Activated CD8-positive, alpha-beta memory T cell treated with anti-CD3 and anti-CD28 coated beads, Interleukin-2, amount 50 U/mL, for 1 hour (primary cell): ENCODE data around the gene ALKBH8.
"Not testable (repeated sequence)": the region's sequence is repeated elsewhere in the genome, so short reads cannot be mapped to it uniquely, and the experiment has no call there.

ENCODE experiments used
- DNase-seq: peaks from one replicate; pipeline ENCODE4 v3.0.0-alpha.2; 2020; ENCODE audit errors: extremely low read depth

Gene ALKBH8

DNA sequence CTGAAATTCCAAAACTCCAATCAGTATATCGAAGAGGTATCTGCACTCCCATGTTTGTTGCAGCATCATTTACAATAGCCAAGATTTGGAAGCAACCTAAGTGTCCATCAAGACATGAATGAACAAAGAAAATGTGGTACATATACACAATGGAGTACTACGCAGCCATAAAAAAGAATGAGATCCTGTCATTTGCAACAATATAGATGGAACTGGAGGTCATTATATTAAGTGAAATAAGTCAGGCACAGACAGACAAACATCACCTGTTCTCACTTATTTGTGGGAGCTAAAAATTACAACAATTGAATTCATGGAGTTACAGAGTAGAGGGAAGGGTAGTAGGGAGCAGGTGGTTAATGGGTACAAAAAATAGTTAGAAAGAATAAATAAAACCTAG is 13.6 kb upstream of the ALKBH8 start:
- DNase-seq = not testable (repeated sequence)

DNA sequence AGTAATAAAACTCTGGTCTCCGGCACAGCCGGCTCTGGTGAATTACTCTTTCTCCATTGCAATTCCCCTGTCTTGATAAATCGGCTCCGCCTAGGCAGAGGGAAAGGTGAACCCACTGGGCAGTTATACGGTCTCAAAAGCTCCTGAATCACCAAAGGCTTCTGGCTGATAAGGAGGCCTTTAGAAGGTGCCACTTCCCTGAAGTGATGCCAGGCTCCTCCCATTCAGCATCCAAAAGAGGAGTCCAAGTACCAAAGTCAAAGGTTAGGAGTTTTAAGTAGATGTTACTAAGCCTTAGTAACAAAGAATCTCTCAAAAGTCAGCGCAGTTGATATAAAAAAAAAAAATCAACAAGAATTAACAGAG is 11.8 kb upstream of the ALKBH8 start:
- no peak for DNase-seq

DNA sequence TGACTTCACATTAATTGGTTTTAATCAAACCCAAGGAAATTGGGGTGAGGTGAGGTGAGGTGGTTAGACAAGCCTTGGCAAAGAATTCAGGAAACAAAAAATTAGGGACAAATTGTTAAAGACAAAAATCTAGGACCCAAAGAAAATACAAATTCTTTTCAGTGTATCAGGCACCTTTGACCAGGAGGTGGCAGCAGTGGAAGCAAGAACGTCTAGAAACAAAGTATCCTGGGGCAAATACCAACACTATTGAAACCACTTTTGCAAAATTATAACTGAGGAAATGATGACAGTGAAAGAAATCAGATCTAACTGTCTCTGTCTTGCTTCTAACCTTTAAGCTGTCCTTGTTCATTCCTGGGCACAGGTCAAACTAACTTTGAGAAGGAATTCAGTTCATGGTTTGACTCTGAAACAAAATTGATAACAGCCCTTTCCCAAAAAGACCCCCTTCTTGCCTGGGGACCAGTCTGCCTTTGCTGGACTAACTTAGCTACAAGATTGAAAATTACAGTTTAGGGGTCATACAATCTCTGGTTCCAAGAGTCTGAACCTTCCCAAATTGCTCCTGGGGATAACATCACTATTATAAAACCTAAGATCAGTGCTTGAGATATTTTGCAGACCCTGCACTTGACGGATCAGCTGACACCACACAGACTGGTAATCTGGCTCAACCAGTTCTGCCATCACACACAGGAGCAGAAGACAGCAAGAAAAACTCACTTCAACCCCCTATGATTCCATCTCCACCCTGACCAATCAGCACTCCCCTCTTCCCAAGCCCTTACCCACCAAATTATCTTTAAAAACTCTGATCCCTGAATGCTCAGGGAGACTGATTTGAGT is 11.2 kb upstream of the ALKBH8 start:
- DNase-seq = not testable (repeated sequence)

DNA sequence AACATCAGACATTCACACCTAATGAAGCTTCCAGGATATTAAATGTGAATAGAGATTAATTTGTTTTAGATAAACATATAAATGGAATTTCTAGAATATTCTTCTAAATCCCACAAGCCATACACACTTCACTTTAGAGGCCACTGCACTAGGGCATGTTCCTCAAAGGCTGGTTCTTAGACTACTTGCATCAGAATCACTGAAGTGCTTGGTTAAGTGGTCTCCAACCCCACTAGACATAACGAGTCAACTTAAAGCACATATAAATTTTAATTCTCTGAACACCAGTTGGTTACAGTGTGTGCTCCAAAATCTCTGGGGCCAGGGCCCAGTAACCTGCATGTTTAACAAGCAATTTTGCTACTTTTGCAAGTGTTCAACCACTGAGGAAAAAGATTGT is 7.9 kb upstream of the ALKBH8 start:
- DNase-seq = no peak

DNA sequence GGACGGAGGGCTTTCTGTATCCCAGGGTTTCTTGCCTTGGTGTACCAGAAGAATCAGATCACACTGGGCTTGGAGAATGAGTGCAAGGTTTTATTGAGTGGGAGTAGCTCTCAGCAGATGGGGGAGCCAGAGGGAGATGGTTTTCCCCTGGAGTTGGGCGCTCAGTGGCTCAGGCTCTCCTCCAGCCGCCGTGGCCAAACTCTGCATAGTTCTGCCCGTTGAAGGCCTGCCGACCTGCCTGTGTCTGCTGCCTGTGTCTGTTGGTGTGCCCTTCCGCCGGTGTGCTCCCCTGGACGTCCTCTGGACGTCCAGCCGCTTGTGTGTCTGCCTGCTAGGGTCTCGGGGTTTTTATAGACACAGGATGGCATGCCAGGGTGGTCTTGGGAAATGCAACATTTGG is 4.5 kb upstream of the ALKBH8 start:
- no peak for DNase-seq

DNA sequence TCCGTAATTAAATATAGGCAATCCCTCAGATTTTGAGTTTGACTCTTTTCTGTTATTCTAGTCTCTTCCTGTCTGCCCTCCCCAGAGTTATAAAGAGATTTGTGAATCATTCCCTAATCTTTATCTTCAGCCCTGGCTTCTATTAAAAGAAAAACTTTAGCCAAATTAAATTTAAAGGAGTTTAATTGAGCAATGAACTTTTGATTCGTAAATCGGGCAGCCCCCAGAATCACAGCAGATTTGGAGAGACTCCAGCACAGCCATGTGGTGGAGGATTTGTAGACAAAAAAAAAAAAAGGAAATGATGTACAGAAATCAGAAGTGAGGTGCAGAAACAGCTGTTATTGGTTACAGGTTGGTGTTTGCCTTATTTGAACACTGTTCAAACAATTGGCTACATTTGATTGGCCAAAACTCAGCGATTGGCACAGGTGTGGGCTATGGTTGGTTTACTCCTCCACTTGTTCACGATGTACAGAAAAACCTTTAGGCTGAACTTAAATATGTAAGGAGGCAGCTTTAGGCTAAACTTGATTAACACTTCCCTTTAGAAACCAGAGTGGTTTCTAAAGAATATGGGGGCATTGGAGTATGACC is 2.3 kb upstream of the ALKBH8 start:
- DNase-seq = no peak

DNA sequence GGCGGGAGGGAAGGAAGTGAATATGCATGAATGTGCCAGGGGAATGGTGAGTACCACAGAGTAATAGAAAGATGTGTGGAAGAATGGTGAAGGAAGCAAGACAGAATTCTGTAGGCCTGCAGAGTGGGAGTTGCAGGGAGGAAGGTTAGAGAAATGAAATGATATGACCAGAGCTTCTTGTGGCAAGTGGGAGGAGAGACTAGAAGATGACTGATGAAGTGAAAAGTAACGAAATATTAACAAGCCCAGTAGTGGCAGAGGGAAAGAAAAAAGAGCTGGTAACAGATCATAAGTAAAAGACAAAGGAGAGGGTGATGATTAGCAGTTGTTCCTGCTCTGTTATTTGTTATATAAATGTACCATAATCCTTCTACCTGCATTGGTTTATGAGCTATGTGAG is 1.0 kb upstream of the ALKBH8 start:
- DNase-seq = no peak

DNA sequence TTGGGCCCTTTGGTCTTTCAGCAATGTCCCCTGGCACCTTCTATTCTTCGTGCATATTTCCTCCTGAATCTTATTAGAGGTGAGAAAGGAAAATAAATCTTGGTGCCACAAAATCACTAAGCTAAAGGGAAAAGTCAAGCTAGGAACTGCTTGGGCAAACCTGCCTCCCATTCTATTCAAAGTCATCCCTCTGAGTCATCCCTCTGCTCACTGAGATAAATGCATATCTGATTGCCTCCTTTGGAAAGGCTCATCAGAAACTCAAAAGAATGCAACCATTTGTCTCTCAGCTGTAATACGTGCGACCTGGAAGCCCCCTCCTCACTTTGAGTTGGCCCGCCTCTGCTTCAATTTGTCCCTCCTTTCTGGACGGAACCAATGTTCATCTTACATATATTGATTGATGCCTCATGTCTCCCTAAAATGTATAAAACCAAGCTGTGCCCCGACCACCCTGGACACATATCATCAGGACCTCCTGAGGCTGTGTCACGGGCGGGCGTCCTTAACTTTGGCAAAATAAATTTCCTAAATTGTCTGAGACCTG is 493 bp upstream of the ALKBH8 start:
- DNase-seq = not testable (repeated sequence)

DNA sequence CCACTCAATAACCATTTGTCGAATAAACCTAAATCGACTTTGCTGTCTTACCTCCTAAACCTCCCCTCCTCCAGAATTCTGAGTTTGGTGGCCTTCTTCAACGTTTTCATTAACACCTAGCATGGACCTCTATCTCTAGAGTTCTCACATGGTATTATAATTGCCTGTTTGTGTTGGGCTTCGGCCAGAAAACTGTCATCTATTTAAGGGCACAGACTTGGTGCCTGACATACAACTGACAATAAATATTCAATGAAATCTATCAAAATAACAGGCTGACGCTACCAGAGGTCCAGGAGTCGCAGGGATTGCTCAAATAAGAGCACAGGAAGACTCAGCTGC is 687 bp downstream of the ALKBH8 start:
- no peak for DNase-seq

DNA sequence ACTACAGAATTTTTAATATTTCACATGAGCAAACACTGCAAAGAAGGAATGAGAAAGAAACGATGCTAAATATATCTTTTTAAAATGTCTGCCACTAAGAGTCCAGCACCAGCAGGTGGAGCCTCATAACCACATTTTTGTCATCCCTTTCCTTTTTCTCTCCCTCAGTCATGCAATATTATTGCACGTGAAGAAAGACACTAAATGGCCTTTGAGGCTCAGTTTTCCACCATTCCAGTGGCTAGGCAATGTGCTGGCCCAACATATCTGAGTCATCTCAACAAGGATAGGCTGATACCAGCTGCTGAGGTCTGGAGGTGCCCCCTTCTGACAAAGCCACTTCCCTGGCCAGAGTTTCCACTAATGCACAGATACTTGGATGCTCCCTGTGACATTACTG is 1.8 kb downstream of the ALKBH8 start:
- peak; percentile 3 for DNase-seq

DNA sequence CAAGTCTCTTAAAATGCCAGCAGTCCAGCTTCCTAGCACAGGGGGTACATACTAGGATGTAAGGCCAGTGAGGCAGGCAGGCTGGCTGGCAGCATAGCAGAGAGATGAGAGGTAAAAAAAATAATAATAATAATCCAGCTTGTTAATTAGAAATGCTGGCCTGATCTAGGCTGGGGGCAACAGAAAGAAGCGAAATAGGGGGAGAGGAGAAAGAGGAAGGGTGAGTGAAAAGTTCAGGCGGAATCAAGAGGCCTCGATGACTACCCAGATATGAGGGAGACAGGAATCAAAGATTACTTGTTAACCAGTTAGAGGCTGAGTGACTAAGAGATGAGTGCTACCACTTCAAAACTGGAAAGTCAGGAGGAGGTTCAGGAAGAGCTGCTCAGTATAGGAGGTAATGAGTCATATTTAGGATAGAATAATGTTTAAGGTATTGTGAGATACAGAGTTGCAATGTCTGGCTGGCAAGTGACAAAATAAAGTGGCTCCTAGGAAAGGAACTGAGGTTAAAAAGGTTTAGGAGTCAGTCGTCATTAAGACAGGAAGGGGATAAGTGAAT is 2.8 kb downstream of the ALKBH8 start:
- no peak for DNase-seq

DNA sequence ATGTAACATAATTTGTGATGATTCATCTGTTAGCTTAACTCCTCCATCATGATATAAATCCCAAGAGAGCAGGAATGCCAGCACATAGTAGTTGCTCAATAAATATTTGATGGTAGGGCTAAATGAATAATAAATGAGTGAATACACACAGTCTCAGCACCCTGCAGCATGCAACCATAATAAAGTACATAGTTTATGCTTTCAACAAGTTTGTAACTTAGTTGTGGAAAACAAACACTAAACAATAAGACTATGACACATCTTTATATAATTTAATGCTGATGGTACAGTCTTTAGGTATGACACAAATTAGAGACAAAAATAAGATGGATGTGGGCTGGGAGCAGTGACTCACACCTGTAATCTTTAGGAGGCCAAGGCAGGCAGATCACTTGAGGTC is 3.8 kb downstream of the ALKBH8 start:
- DNase-seq = no peak

DNA sequence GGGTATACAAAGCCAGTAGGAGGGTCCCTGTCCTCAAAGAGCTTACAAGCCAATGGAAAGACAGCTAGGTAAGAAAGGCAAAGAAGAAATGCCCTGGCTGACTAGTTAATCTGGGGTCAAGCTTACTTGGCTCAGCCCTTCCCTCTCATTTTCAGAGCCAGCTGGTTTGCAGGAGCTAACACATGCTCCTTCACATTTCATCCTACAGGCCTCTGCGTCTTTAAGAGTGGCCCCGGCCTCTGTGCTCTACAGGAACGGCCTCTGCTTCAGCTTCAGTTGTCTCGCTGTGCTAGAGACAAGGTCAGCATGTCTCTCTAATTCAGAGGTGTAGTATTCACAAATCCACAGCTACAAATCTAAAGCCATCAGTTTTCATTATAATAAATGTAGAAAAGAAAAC is 15.2 kb downstream of the ALKBH8 start:
- no peak for DNase-seq

DNA sequence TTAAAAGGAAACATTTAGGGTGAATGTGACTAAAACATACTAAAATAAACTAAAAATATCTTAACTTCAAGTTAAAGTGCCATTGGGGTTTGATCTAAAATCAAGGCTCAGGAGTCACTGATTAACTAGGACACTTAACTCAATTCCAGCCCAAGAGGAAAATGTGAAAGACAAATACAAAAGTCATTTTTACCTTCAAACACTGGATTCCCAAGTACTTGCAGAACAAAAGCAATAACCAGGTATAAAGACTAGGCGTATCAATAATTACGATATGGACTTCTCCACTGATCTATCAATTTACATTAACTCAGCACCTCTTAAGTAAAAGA is 15.6 kb downstream of the ALKBH8 start:
- no peak for DNase-seq

DNA sequence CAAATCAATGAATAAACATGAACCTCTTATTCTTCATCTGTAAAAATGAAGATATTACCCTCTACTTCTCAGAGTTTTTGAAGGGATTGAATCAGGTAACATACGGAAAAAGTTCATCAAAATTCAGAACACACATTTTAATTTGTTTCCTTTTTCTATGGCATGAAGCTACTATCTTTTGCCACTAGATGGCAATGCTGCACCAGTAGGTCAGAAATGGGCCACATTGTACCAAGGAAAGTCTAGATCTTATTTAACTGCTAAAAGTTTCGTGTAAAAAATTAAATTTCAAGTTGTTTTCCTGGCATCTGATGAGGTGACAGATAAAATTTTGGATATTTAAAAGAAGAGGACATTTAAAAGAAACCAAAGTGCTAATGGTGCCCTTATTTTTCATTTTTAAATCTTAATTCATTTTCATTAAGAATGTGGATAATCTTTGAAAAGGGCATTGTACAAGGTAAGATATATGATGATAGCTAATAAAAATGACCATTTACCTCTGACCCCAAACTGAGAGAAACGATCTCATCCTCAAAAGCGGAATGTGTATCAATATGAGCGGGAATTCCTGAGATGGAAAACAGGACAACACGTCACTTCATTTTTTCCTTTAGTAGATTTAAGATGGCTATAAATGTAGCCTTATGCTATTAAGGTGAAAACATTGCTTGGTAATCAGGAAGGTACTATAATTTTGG is 16.1 kb downstream of the ALKBH8 start:
- DNase-seq = no peak

DNA sequence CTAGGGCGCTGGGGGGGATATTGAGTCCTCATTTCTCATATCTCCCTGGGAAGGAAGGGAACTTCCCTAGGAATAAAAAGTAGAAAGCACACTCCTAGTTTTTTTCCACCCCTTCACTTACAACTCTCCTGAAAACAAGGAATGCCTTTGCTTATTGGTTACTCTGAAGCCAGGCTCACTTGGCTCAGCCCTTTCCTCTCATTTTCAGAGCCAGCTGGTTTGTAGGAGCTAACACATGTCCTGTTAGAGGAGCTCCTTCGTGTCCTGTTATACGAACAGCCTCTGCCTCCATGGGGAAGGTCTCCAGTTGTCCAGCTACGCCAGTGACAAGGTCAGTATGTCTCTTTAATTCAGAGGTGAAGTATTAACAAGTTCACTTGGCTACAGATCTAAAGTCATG is 17.6 kb downstream of the ALKBH8 start:
- DNase-seq = no peak

DNA sequence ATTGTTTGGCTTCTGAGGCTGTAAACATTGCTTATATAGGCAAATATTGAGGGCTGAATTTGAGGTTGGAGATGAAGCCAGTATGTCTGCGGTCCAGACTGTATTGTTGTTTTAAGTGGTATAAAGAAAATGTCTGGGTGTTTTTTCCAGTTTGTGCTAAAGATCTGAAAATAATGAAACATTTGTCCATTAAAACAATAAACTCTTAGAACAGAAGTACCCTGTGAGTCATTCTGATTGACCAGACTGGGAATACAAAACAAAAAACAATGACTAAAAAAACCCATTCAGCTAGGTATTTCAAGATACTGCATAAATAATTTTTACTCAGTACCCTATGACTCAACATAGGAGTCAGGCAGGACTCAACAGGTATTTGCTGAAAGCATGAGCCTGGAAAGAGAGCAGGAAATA is 20.4 kb downstream of the ALKBH8 start:
- DNase-seq = no peak

DNA sequence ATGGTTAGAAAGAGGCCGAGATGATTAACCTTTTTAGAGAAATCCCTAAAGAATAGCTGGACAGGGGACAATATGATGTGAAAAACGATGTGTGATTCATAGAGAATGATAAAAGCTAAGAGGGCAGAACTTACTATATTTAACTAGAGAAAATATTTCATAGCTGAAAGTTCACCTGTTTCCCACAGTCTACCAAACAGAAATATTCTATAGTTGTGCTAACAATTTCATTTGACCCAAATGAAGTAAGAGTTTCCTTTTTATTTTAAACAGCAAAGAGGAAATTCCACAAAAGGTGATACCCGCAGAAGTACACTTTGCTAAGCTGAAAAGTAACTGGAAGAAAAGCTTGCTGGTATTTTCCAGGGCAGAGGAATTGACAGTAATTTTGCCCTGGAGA is 26.7 kb downstream of the ALKBH8 start:
- no peak for DNase-seq

DNA sequence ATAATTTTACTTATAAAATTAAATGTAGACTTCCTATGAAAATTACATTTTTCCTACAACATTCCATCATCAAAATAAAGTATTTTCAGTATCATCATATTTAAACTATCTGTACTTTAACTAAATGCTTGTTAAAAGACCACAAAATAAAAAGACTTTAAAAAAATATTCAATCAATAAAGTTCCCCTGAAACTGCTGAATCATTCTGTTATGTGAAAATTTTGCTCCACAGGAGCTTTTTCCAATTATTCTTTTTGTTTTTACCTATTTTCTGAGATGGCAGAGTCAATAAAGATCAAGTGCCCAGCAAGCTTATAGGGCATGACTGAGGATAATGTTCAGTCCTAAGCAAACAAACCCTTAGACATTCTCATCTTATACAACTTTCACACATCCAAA is 27.3 kb downstream of the ALKBH8 start:
- no peak for DNase-seq

DNA sequence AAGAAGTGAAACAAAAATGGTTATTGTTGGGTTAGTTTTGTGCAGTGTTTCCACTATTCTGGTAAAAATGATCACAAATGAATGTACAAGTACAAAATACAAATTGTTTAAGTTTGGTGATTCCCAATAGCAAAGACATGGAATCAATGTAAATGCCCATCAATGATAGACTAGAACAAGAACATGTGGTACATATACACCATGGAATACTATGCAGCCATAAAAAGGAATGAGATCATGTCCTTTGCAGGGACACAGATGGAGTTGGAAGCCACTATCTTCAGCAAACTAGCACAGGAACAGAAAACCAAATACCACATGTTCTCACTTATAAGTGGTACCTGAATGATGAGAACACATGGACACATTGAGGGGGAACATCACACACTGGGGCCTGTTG is 28.4 kb downstream of the ALKBH8 start:
- DNase-seq = not testable (repeated sequence)

DNA sequence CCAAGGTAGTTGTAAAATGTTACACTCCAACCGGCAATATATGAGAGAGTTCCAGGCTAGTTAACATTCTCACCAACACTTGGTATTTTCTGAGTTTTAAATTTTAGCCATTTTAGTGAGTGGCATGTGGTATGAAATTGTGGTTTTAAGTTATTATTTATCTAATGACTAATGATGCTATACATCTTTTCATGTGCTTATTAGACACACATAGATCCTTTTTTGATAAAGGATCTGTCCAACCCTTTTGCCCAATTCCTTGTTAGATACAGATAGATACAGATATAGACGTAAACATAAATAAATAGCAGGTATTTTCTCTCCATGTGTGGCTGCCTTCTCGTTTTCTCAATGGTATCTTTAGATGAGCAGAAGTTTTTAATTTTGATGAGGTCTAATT is 39.3 kb downstream of the ALKBH8 start:
- DNase-seq = no peak

DNA sequence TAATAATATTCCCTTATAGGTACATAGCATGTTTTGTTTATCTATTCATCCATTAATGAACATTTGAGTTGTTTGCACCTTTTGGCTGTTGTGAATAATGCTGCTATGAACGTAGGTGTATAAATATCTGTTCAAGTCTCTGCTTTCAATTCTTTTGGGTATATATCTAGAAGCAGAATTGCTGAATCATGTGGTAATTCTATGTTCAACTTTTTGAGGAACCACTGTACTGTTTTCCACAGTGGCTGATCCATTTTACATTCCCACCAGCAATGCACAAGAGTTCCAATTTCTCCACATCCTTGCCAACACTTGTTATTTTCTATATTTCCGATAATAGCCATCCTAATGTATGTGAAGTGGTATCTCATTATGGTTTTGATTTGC is 56.7 kb downstream of the ALKBH8 start:
- DNase-seq = no peak
